T-helper 1 cell treated with Interleukin-12 subunit alpha and Interleukin-12 subunit beta and Interleukin-4 antibody, amounts not matched to agents 30 ng/mL and 1 ng/mL, for 36 hours (primary cell): Measurements from ENCODE around the gene FEN1. TPM values are rescaled to one million over a fixed set of nuclear protein-coding genes. Genes with fewer than 3 reads are reported as not detected.

ENCODE experiments used
- intact Hi-C: fragments of 100-400 bp; cut with micrococcal nuclease; formaldehyde crosslinking; loops from one replicate; pipeline ENCODE4 v1.15.1; 2024
- total RNA-seq: library from RNA; stranded (reverse); gene quantifications from 2 replicates; pipeline ENCODE4 v1.2.3, GENCODE V29; 2022

FEN1 gene
- total RNA-seq, 1 donor from 2014 or later, result 96.3 TPM

DNA sequence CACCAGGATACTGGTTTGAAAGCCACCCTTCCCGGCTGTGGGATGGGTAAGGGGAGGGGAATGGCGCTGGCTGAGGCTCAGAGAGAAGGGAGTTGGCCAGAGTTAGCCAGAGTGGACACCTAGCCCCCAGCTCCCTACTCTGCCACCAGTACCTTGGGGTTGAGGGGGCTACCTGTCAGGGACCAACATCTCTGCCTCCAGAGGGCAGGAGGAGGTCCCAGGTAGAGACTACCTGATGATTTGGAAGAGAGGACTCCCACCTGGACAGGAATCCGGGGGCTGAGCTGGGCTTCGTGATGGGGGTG is 36.6 kb upstream of the FEN1 start:
- intact Hi-C loops, result no loop called here

DNA sequence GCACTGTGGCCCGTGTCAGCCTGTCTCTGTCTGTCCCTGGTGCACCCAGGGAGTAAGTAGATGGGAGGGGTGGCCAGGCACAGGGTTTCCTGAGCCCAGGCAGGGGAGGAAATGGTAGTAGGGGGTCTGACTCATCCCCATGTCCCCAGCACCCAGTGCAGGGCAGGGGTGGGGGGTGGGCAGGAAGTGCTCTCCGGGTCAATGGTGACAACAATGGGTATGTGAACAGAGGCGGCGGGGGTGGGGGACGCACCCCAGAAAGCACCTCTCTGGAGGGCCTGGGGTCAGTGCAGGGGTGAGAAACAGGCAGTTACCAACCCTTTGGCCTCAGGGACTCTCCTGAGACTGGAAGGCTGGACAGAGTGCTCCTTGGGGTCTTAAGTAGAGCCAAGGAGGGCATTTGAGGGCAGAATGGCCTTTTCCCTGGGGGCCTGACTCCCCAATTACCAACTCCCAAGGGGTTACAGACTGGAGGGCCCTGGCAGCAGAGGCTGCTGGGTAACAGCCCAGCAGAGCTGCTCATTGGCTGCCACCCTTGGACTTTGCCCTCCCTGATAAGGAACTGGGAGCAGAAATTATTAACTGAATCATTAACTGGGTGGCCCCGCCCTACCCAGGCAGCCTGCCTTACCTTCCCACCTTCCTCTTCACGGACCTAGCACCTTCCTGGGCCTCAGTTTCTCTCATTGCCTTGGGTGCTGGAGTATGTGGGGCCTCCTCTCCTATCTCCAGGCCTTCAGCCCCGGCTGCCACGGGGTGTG is 36.1 kb upstream of the FEN1 start:
- intact Hi-C loops, result no loop called here

DNA sequence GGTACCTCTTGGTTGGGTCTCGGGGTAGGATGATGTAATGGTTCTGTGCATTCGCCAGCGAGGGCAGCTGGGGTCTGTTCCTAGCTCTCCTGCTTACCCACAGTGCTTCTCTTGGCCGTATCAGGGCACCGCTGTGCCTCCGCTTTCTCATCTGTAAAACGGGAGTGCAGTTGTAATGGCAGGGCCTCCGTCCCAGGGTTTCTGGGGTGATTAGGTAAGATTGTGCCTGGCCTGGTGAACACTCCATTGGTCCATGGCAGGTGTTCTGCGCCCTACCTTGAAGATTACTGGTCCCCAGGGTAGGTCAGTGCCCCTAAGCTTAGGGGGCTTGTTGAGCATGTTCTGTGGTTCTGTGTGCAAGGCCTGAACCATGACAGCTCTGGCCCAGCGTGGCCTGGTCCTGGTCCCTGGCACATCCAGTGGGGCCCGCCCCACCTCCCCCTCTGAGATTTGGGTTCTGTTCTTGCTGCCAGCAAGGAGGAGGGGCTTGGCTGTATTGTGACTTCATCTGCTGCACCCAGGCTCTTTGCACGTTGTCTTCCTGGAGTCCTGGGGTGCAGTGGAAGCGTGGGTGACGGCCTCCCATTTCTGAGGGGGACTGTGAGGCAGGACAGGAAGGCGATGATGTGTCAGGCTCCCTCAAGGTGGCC is 35.4 kb upstream of the FEN1 start:
- intact Hi-C loops, result no loop called here

GRCh38 chr11:61760946-61761345 is 31.8 kb upstream of the FEN1 start:
- intact Hi-C loops, result no loop called here

GRCh38 chr11:61761440-61762222 is 31.1 kb upstream of the FEN1 start:
- intact Hi-C loops, result no loop called here

GRCh38 chr11:61762223-61762615 is 30.5 kb upstream of the FEN1 start:
- intact Hi-C loops, result no loop called here

DNA sequence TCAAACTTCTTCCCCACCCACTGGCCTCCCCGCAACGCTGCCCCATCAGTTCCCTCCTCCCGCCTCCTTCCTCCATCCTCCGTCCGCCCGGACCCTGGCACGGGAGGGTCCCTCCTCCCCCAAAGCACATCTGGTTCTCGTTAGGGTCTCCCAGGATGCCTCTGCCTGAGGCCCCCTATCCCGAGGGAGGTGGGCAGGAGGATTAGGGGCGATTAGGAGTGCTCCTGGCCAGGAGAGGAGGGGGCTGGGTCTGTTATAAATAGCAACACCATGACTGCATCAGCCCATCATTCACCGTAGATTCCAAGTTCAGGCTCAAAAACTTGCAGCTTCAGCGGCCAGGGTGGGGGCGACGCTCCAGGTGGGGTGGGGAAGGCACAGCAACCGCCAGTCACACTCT is 29.9 kb upstream of the FEN1 start:
- intact Hi-C loops, result no loop called here

DNA sequence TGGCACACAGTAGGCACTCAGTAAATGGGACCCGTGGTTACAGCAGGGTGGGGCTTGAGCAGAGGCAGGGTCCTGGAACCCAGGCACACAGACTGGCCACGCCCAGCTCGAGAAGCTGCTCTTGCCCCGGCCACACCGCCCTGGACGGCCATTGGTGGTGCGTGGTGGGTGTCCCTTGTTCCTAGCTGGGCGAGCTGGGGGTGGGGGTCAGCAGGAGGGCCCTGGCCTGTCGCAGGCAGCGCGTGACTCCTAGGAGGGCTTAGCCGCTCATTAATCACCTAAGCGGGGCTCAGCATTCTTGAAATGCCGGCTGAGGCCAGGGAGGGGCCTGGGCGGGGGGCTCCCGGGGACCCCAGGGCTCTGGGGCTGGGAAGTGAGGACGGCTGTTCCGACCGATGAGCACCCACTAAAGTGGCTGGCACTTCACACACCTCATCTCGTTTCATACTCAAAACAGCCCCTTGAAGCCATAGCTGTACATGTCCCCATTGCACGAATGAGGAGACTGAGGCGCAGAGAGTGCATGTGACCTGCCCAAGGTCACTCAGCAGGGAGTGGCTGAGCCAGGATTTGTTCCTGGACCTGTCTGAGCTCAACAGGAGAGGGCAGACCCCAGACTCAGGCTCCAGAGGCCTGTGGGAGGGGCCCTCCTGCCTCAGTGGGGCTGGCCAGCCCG is 28.6 kb upstream of the FEN1 start:
- intact Hi-C loops, result no loop called here

DNA sequence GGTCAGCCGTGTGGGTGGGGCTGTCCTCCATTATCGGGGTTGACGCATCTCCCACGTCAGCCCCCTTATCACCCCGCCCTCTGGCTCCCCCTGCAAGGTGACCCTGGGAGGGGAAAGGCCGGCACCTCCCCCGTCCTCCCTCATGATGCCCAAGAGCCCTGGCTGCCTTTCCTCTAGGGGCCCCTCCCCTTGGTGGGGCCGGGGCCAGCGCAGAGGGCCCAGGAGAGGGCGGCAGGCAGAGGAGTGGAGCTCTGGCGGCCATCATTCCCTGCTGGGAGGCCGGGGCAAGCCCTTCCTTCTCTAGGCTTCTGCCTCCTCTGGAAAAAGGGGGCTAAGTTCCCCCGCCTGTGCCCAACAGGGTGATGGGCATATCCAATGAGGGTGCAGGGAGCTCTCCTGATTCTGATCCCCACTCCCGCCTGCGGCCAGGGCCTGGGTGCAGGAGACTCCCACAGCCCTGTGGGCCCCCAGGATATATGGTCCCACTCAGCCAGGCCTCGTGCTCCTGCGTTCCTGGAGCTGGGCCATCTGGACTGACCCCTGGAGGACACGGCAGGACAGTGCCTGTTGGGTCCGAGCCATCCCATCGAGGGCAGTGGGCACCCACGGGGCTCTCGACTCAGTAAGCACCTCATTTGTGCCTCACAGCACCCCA is 28.0 kb upstream of the FEN1 start:
- intact Hi-C loops, result no loop called here

DNA sequence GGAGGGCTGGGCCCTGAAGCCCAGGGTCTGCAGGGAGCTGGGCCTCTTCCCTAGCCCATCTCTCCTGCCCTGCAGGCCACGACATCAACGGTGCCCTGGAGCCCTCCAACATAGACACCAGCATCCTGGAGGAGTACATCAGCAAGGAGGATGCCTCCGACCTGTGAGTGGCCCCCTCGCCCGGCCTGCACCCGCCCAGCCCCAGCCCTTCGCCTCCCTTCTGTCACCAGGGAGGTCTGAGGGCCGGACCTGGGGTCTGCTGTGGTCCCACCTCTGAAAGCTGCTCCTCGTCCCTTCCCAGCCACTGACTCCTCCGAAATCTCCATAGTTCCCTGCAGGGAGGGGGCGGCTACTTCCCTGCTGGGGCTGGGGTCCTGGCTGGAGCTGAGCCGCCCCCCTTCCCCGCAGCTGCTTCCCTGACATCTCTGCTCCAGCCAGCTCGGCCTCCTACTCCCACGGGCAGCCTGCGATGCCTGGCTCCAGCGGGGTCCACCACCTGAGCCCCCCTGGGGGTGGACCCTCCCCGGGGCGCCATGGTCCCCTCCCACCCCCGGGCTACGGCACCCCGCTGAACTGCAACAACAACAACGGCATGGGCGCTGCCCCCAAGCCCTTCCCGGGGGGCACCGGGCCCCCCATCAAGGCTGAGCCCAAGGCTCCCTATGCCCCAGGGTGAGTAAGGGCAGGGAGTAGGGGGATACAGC is 27.0 kb upstream of the FEN1 start:
- intact Hi-C loops, result no loop called here

GRCh38 chr11:61766353-61766841 is 26.3 kb upstream of the FEN1 start:
- intact Hi-C loops, result no loop called here

DNA sequence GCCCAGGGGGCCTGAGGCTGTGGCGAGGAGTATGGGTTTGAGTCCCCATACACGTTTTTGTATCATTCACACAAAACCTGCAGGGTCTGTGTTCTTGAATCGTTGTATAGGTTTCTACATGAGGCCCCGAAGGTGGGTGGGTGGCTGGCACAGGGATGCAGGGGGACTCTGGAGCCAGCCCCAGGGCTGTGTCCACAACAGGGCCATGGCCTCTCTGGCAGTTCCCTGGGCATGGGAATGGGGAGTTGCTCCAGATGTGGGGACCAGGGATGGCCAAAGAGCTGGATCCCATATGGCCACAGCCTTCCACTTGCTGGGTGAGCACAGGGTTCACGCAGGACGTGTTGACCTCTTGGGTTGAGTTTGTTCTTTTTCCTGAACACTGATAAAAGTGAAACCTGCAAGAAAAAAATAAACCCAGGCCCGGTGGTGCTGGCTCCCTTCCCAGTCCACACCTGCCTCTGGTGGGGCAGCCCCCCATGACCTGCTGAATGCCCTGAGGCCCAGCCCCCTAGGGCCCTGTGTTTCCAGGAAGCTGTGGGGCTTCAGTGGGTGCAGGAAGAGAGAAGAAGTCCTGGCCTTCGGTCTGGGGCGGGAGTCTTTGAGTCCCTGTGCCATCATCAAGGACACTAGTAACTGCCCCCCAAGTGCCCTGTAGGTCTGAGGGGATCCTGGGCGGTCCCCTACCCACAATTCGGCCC is 24.2 kb upstream of the FEN1 start:
- intact Hi-C loops, result no loop called here

DNA sequence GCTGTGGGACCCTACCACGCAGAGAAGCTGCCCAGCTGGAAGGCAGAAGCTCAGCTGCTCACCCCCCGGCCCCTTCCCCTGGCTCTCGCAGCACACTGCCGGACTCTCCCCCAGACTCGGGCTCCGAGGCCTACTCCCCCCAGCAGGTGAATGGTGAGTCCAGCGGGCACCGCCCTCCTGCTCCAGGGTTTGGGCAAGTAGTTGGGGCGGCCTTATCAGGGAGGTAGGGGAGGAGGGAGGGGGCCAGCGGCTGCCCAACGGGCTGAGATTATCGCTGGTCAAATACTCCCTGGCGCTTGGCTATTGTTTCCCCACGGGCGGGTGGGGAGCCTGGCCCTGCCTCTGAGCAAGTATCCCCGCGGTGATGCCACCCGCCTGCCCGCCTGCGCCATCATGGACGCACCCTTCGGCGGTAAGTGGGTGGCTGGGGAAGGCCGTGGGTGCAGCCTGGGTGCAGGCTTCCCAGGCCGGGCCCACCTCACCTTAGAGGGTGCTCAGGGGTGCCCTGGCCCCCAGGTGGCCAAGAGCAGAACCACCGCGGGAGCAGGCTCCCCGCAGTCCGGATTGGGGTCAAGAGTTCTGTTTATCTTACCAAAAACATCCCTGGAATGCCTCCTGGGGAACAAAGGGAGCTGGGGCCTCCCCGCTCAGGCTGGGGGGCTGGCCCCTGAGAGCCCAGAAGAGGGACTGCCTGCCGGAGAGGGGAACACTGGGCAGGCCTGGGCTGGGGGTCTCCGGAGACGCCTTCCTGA is 23.4 kb upstream of the FEN1 start:
- intact Hi-C loops, result no loop called here

DNA sequence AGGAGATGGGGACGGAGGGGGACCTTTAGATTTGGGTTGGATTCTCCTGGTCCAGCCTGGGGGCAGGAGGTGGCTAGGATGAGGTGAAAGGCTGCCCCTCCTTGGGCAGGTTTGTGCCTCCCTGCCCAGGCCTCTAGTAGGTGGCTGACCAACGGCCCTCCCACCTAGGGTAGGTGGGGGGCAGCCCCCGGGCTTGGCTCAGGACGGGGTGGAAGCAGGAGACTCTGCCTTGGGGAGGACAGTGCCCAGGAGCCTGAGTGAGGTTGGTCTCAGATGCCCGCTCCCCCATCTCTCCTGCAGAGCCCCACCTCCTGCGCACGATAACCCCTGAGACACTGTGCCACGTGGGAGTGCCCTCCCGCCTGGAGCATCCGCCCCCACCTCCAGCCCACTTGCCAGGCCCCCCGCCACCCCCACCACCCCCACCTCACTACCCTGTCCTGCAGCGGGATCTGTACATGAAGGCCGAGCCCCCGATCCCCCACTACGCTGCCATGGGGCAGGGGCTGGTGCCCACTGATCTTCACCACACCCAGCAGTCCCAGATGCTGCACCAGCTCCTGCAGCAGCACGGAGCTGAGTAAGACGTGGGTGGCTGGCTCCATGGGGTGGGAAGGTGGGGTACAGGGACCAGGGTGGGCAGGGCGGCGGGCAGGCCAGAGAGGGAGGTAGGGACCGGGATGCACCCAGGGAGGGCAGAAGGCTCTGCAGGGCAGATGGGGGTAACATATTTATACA is 22.6 kb upstream of the FEN1 start:
- intact Hi-C loops, result no loop called here

- intact Hi-C loops, result no loop called here
These were observed 21.4 kb upstream of the FEN1 start for GRCh38 chr11:61771195-61771894.

GRCh38 chr11:61771985-61772455 is 20.7 kb upstream of the FEN1 start:
- intact Hi-C loops, result no loop called here

GRCh38 chr11:61773356-61773755 is 19.4 kb upstream of the FEN1 start:
- intact Hi-C loops, result no loop called here

GRCh38 chr11:61773809-61774208 is 18.9 kb upstream of the FEN1 start:
- intact Hi-C loops, result no loop called here
